ENCODE results near the gene GJC1. TPM values are rescaled to one million over a fixed set of nuclear protein-coding genes. Genes with fewer than 3 reads are reported as not detected.

Gene GJC1
- total and polyA plus RNA-seq, 2 donors from 2014 or later = 1.8 to 6.5 TPM

GRCh38 chr17:44765965-44766364 is 64.1 kb downstream of the GJC1 start:
- Histone ChIP-seq H3K36me3 (ENCODE audit: control insufficient read depth in 2 of 3, insufficient read depth in 3 of 3, low read length in 3 of 3) (no peaks in the 10 kb centered on the region), H3K4me1 (ENCODE audit: control insufficient read depth in 2 of 3, insufficient read depth in 2 of 3, low read depth in 1 of 3, low read length in 3 of 3) (no peaks in the 10 kb centered on the region), H3K4me3 (ENCODE audit: low read length in 3 of 3) (no peak overlapping the region), H3K9ac (ENCODE audit: low read length in 3 of 3) (no peak overlapping the region), H3K27ac (ENCODE audit: low read depth in 2 of 2, low read length in 2 of 2) (no peak overlapping the region), H3K27me3 (ENCODE audit: control insufficient read depth, insufficient read depth, low read length) (no peaks in the 10 kb centered on the region), H3K9me3 (ENCODE audit: control insufficient read depth in 2 of 3, insufficient read depth in 1 of 3, low read length in 3 of 3) (no peaks in the 10 kb centered on the region)
- TF ChIP-seq CTCF (IDR thresholded peaks at IDR 0.05; ENCODE audit: borderline replicate concordance, extremely low read depth, insufficient read depth) = no peak
- intact Hi-C loops (cut with DNase I) = no loop called here
- no peak for FAIRE-seq
- no peak for DNase-seq

- H3K9me3 ChIP-seq (ENCODE audit: control insufficient read depth in 2 of 3, insufficient read depth in 1 of 3, low read length in 3 of 3) = no peaks in the 10 kb centered on the region
- no peaks in the 10 kb centered on the region for H3K27me3 ChIP-seq (ENCODE audit: control insufficient read depth, insufficient read depth, low read length)
- no peak for FAIRE-seq
- peaks cover 0 to 4% (median 0%) of the 10 kb centered on the region in 3 donors for H3K4me1 ChIP-seq (ENCODE audit: control insufficient read depth in 2 of 3, insufficient read depth in 2 of 3, low read depth in 1 of 3, low read length in 3 of 3)
- H3K36me3 ChIP-seq (ENCODE audit: control insufficient read depth in 2 of 3, insufficient read depth in 3 of 3, low read length in 3 of 3) = no peaks in the 10 kb centered on the region
- no peak overlapping the region for H3K27ac ChIP-seq (ENCODE audit: low read depth in 2 of 2, low read length in 2 of 2)
- H3K9ac ChIP-seq (ENCODE audit: low read length in 3 of 3) = no peak overlapping the region
- no peak overlapping the region for H3K4me3 ChIP-seq (ENCODE audit: low read length in 3 of 3)
- intact Hi-C loops (cut with DNase I) = no loop called here
- DNase-seq = no peak
- TF ChIP-seq CTCF (IDR thresholded peaks at IDR 0.05; ENCODE audit: borderline replicate concordance, extremely low read depth, insufficient read depth) = no peak
These were observed 66.9 kb downstream of the GJC1 start for GRCh38 chr17:44763170-44763569.

- intact Hi-C loops (cut with DNase I) = no loop called here
- FAIRE-seq (no peak), DNase-seq (no peak)
- no peak overlapping the region for H3K4me3 ChIP-seq (ENCODE audit: low read length in 3 of 3)
- H3K9ac ChIP-seq (ENCODE audit: low read length in 3 of 3) = no peak overlapping the region
- H3K4me1 ChIP-seq (ENCODE audit: control insufficient read depth in 2 of 3, insufficient read depth in 2 of 3, low read depth in 1 of 3, low read length in 3 of 3) = peaks cover 0 to 4% (median 0%) of the 10 kb centered on the region in 3 donors
- no peak for TF ChIP-seq CTCF (IDR thresholded peaks at IDR 0.05; ENCODE audit: borderline replicate concordance, extremely low read depth, insufficient read depth)
- no peaks in the 10 kb centered on the region for H3K36me3 ChIP-seq (ENCODE audit: control insufficient read depth in 2 of 3, insufficient read depth in 3 of 3, low read length in 3 of 3)
- no peaks in the 10 kb centered on the region for H3K9me3 ChIP-seq (ENCODE audit: control insufficient read depth in 2 of 3, insufficient read depth in 1 of 3, low read length in 3 of 3)
- no peak overlapping the region for H3K27ac ChIP-seq (ENCODE audit: low read depth in 2 of 2, low read length in 2 of 2)
- H3K27me3 ChIP-seq (ENCODE audit: control insufficient read depth, insufficient read depth, low read length) = no peaks in the 10 kb centered on the region
These were observed 67.9 kb downstream of the GJC1 start for GRCh38 chr17:44761932-44762810.
